Body of pancreas (tissue), 4 donors: ENCODE data around the gene KRT3.

Experiments
- CTCF ChIP-seq, 7 experiments: fragments of 450-650 bp in 4 of 7; fragments of 200-600 bp in 3 of 7; sonication (generic) in 3 of 7; IDR thresholded peaks; one replicate each; pipeline ENCODE4 v1.5.1; 2016 to 2019; ENCODE audit warnings: antibody characterized with exemption in 7 of 7
- POLR2A ChIP-seq, 3 donors: fragments of 450-650 bp; IDR thresholded peaks; one replicate each; pipeline ENCODE4 v1.6.1; 2016; ENCODE audit warnings: antibody characterized with exemption in 3 of 3, mild to moderate bottlenecking in 2 of 3

DNA sequence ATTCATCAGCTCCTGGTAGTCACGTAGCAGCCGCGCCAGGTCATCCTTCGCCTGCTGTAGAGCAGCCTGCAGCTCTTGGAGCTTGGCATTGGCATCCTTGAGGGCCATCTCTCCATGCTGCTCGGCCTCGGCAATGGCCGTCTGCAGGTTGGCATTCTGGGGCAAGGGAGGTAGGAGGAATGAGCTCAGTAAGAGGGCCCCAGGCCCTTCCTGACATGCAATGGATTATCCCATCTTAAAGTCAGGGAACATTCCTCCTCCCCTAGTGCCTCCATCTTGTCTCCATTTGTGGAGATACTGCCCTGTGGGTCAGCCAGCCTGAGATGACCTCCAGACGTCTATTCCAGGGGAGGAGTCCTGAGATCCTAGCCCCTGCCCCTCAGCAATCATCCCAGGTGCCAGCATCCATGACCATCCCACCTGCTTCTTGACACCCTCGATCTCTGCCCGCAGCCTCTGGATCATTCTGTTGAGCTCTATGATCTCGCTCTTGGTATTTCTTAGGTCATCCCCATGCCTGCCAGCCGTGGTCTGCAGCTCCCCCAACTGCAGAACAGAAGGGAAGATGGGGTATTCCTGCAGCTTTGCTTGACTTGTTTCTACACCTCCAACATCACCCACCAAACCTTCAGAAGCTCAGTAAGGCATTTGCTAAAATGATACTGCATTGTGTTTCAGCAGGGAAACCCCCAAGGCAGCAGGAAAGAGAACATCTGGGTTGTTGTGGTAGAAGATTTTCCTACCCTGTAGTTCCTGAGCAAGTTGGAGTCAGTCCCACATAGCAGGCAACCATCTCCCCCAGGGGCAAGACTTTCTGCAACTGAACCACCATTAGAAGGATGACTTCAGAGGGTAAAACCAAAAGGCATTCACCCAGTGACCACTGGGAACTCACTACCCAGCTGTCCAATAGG is 4.4 kb downstream of the KRT3 start:
- TF ChIP-seq CTCF (IDR thresholded peaks at IDR 0.05), result no peak
- no peak for TF ChIP-seq POLR2A (IDR thresholded peaks at IDR 0.05)
